Neural progenitor cell (in vitro differentiated cells): ENCODE results near the gene ANKRD12. TPM values are rescaled to one million over a fixed set of nuclear protein-coding genes. Genes with fewer than 3 reads are reported as not detected.

ENCODE experiments used
- DNase-seq: peaks from one replicate; pipeline ENCODE4 v3.0.0-alpha.2; 2016; ENCODE audit warnings: low spot score
- H2AFZ ChIP-seq: fragments of 200-600 bp; sonication (generic); replicated peaks from 2 replicates; pipeline ENCODE4 v1.6.1; 2016; ENCODE audit warnings: antibody characterized with exemption
- H3F3A ChIP-seq: fragments of 200-600 bp; sonication (generic); 2 replicates; pipeline ENCODE4 v1.6.1; 2016; ENCODE audit warnings: antibody characterized with exemption, low read depth
- H3K27ac ChIP-seq: fragments of 200-600 bp; sonication (generic); 2 replicates; pipeline ENCODE4 v1.5.1; 2016; ENCODE audit warnings: mild to moderate bottlenecking
- H3K27me3 ChIP-seq: fragments of 200-600 bp; sonication (generic); 2 replicates; pipeline ENCODE4 v1.6.1; 2016; ENCODE audit warnings: mild to moderate bottlenecking, moderate library complexity
- H3K36me3 ChIP-seq: fragments of 200-600 bp; sonication (generic); 2 replicates; pipeline ENCODE4 v1.5.1; 2016
- H3K4me1 ChIP-seq: fragments of 200-600 bp; sonication (generic); 2 replicates; pipeline ENCODE4 v1.6.1; 2016; ENCODE audit warnings: mixed run types
- H3K4me2 ChIP-seq: fragments of 200-600 bp; sonication (generic); 2 replicates; pipeline ENCODE4 v1.6.1; 2016
- H3K4me3 ChIP-seq: fragments of 200-600 bp; sonication (generic); 2 replicates; pipeline ENCODE4 v1.5.1; 2016
- H3K79me2 ChIP-seq: fragments of 200-600 bp; sonication (generic); 2 replicates; pipeline ENCODE4 v1.6.1; 2016; ENCODE audit warnings: low read depth
- H3K9ac ChIP-seq: fragments of 200-600 bp; sonication (generic); 2 replicates; pipeline ENCODE4 v1.6.1; 2016
- H3K9me3 ChIP-seq: fragments of 200-600 bp; sonication (generic); 2 replicates; pipeline ENCODE4 v1.5.1; 2016; ENCODE audit warnings: low read depth
- H4K20me1 ChIP-seq: fragments of 200-600 bp; sonication (generic); 2 replicates; pipeline ENCODE4 v1.6.1; 2016; ENCODE audit warnings: low read depth
- H3K27ac Mint-ChIP-seq: 3 replicates; pipeline ENCODE4 v1.8.0; 2021; ENCODE audit warnings: mixed read lengths
- H3K27me3 Mint-ChIP-seq: 2 replicates; pipeline ENCODE4 v1.8.0; 2022; ENCODE audit warnings: low read depth, mild to moderate bottlenecking, inconsistent platforms, moderate library complexity, mixed read lengths; ENCODE audit not compliant: insufficient read depth
- H3K36me3 Mint-ChIP-seq: 3 replicates; pipeline ENCODE4 v1.8.0; 2021; ENCODE audit warnings: mixed read lengths
- H3K4me1 Mint-ChIP-seq: 3 replicates; pipeline ENCODE4 v1.8.0; 2021; ENCODE audit warnings: mixed read lengths
- H3K4me3 Mint-ChIP-seq: 3 replicates; pipeline ENCODE4 v1.8.0; 2021; ENCODE audit warnings: mild to moderate bottlenecking, moderate library complexity, mixed read lengths
- H3K9me3 Mint-ChIP-seq: 3 replicates; pipeline ENCODE4 v1.8.0; 2020; ENCODE audit warnings: mixed read lengths
- CTCF ChIP-seq: fragments of 200-600 bp; sonication (generic); IDR thresholded peaks from 2 replicates; pipeline ENCODE4 v1.5.1; 2017; ENCODE audit warnings: antibody characterized with exemption, mild to moderate bottlenecking
- EZH2 ChIP-seq: fragments of 200-600 bp; sonication (generic); IDR thresholded peaks from 2 replicates; pipeline ENCODE4 v1.6.1; 2017; ENCODE audit warnings: antibody characterized with exemption, mild to moderate bottlenecking, moderate library complexity
- EZH2phosphoT487 ChIP-seq: fragments of 200-600 bp; sonication (generic); IDR thresholded peaks from 2 replicates; pipeline ENCODE4 v1.6.1; 2017; ENCODE audit warnings: antibody characterized with exemption
- total RNA-seq: library from RNA; depleted of rRNA; stranded (reverse); fragments of >200 nt; gene quantifications from 2 replicates; pipeline ENCODE4 v1.2.3, GENCODE V29; 2015; ENCODE audit warnings: low replicate concordance

ANKRD12 gene
- total RNA-seq, 1 donor from 2014 or later: 38.2 TPM

- H2AFZ ChIP-seq: no peak overlapping the region
- no peak for DNase-seq
- H3K9me3 ChIP-seq: no peaks in the 10 kb centered on the region
- H3K9me3 Mint-ChIP-seq: no peaks in the 10 kb centered on the region
- H3K4me2 ChIP-seq: no peak overlapping the region
- no peaks in the 10 kb centered on the region for H4K20me1 ChIP-seq
- H3K27ac ChIP-seq: no peak overlapping the region
- no peak for TF ChIP-seq EZH2
- no peaks in the 10 kb centered on the region for H3F3A ChIP-seq
- H3K27me3 Mint-ChIP-seq: no peaks in the 10 kb centered on the region
- H3K36me3 Mint-ChIP-seq: no peaks in the 10 kb centered on the region
- H3K9ac ChIP-seq: no peak overlapping the region
- peaks cover 12% of the 10 kb centered on the region for H3K36me3 ChIP-seq
- no peak overlapping the region for H3K27ac Mint-ChIP-seq
- H3K4me1 ChIP-seq: no peaks in the 10 kb centered on the region
- no peaks in the 10 kb centered on the region for H3K4me1 Mint-ChIP-seq
- H3K4me3 Mint-ChIP-seq: no peak overlapping the region
- H3K4me3 ChIP-seq: no peak overlapping the region
- H3K79me2 ChIP-seq: no peaks in the 10 kb centered on the region
- H3K27me3 ChIP-seq: no peaks in the 10 kb centered on the region
These were observed 68.1 kb downstream of the ANKRD12 start for GRCh38 chr18:9204659-9205058.

GRCh38 chr18:9206421-9206820 is 69.8 kb downstream of the ANKRD12 start:
- no peaks in the 10 kb centered on the region for H4K20me1 ChIP-seq
- no peaks in the 10 kb centered on the region for H3K4me1 ChIP-seq
- H2AFZ ChIP-seq: no peak overlapping the region
- no peaks in the 10 kb centered on the region for H3K27me3 ChIP-seq
- no peak for DNase-seq
- H3K4me2 ChIP-seq: no peak overlapping the region
- H3K79me2 ChIP-seq: no peaks in the 10 kb centered on the region
- Mint-ChIP-seq H3K27ac (no peak overlapping the region), H3K4me1 (no peaks in the 10 kb centered on the region), H3K9me3 (no peaks in the 10 kb centered on the region), H3K27me3 (no peaks in the 10 kb centered on the region), H3K36me3 (peaks cover under 1% of the 10 kb centered on the region), H3K4me3 (no peak overlapping the region)
- H3K36me3 ChIP-seq: peaks cover 12% of the 10 kb centered on the region
- TF ChIP-seq EZH2: no peak
- TF ChIP-seq EZH2phosphoT487: no peak
- no peak overlapping the region for H3K27ac ChIP-seq
- no peak overlapping the region for H3K9ac ChIP-seq
- no peaks in the 10 kb centered on the region for H3F3A ChIP-seq
- H3K4me3 ChIP-seq: no peak overlapping the region
- H3K9me3 ChIP-seq: no peaks in the 10 kb centered on the region

GRCh38 chr18:9209279-9209678 is 72.7 kb downstream of the ANKRD12 start:
- no peaks in the 10 kb centered on the region for H3K79me2 ChIP-seq
- Mint-ChIP-seq H3K9me3 (no peaks in the 10 kb centered on the region), H3K27ac (no peak overlapping the region), H3K27me3 (no peaks in the 10 kb centered on the region), H3K4me1 (no peaks in the 10 kb centered on the region), H3K4me3 (no peak overlapping the region), H3K36me3 (peaks cover 10% of the 10 kb centered on the region)
- H3K9ac ChIP-seq: no peak overlapping the region
- H4K20me1 ChIP-seq: no peaks in the 10 kb centered on the region
- H3K9me3 ChIP-seq: no peaks in the 10 kb centered on the region
- no peak for DNase-seq
- no peak overlapping the region for H3K27ac ChIP-seq
- TF ChIP-seq EZH2 (no peak), CTCF (no peak)
- H3K27me3 ChIP-seq: no peaks in the 10 kb centered on the region
- H3F3A ChIP-seq: no peaks in the 10 kb centered on the region
- H3K4me1 ChIP-seq: no peaks in the 10 kb centered on the region
- peaks cover 26% of the 10 kb centered on the region for H3K36me3 ChIP-seq
- no peak overlapping the region for H3K4me2 ChIP-seq
- H2AFZ ChIP-seq: no peak overlapping the region
- H3K4me3 ChIP-seq: no peak overlapping the region

GRCh38 chr18:9210966-9211365 is 74.4 kb downstream of the ANKRD12 start:
- Mint-ChIP-seq H3K4me3 (no peak overlapping the region), H3K36me3 (peaks cover 19% of the 10 kb centered on the region)
- no peak overlapping the region for H3K27ac ChIP-seq

More at GRCh38 chr18:9210966-9211365, 74.4 kb downstream of the ANKRD12 start:
- Mint-ChIP-seq H3K4me1 (no peaks in the 10 kb centered on the region), H3K9me3 (no peaks in the 10 kb centered on the region), H3K27ac (no peak overlapping the region), H3K27me3 (no peaks in the 10 kb centered on the region)
- Histone ChIP-seq H3K4me3 (no peak overlapping the region), H2AFZ (no peak overlapping the region), H3K4me2 (no peak overlapping the region), H3K27me3 (no peaks in the 10 kb centered on the region), H3K36me3 (peaks cover 26% of the 10 kb centered on the region), H3K9me3 (no peaks in the 10 kb centered on the region), H4K20me1 (no peaks in the 10 kb centered on the region), H3K79me2 (no peaks in the 10 kb centered on the region), H3K4me1 (no peaks in the 10 kb centered on the region), H3K9ac (no peak overlapping the region), H3F3A (no peaks in the 10 kb centered on the region)
- TF ChIP-seq EZH2phosphoT487 (no peak), CTCF (no peak), EZH2 (no peak)
- no peak for DNase-seq
